Right lobe of liver (tissue), 6 donors: ENCODE results near the gene NOS1AP. TPM values are rescaled to one million over a fixed set of nuclear protein-coding genes. Genes with fewer than 3 reads are reported as not detected.

Source experiments
- ATAC-seq, 4 donors: fragments of 200-7000 bp; cut with Tn5 transposase; one replicate each; pipeline ENCODE4 v1.9.1; 2020; ENCODE audit warnings: mild to moderate bottlenecking in 4 of 4, moderate library complexity in 4 of 4
- DNase-seq, 3 donors: peaks; one replicate each; pipeline ENCODE4 v3.0.0-alpha.2; 2020
- H3K27ac ChIP-seq, 3 donors: fragments of 200-600 bp; one replicate each; pipeline ENCODE4 v1.8.0; 2022
- H3K27me3 ChIP-seq, 2 donors: fragments of 200-600 bp; one replicate each; pipeline ENCODE4 v1.8.0; 2022
- H3K36me3 ChIP-seq, 4 donors: fragments of 200-600 bp; sonication (generic) in 1 of 4; one replicate each; pipeline versions ENCODE4 v1.5.1 to v1.8.0; 2017 to 2022; ENCODE audit warnings: control low read depth in 1 of 4
- H3K4me1 ChIP-seq, 4 donors: fragments of 200-600 bp; sonication (generic) in 1 of 4; one replicate each; pipeline versions ENCODE4 v1.5.1 to v1.8.0; 2017 to 2022; ENCODE audit warnings: control low read depth in 1 of 4
- H3K4me3 ChIP-seq, 3 donors: fragments of 200-600 bp; one replicate each; pipeline ENCODE4 v1.8.0; 2022
- H3K9me3 ChIP-seq, 4 donors: fragments of 200-600 bp; sonication (generic) in 1 of 4; one replicate each; pipeline versions ENCODE4 v1.5.1 to v1.8.0; 2017 to 2022; ENCODE audit warnings: control low read depth in 1 of 4
- POLR2A ChIP-seq: fragments of 450-650 bp; IDR thresholded peaks from one replicate; pipeline ENCODE4 v1.6.1; 2017; ENCODE audit warnings: antibody characterized with exemption, mild to moderate bottlenecking
- WGBS: methylation state at CpG from one replicate; pipeline ENCODE4 v1.1.6; 2018; ENCODE audit warnings: low coverage, low lambda C conversion rate; ENCODE audit not compliant: insufficient coverage; ENCODE audit errors: missing lambda C conversion rate; 5-methylcytosine and 5-hydroxymethylcytosine counted together
- intact Hi-C, 2 donors: fragments of 100-400 bp; cut with DNase I; formaldehyde crosslinking; loops; one replicate each; pipeline versions ENCODE4 v1.11.2 to v1.14.1; 2022
- total RNA-seq, 6 experiments: library from RNA; depleted of rRNA in 2 of 6; stranded (reverse); fragments of >200 nt in 2 of 6; fragmentation: NEBNext Ultra II Directional in 3 of 6; extraction: Animal tissue kit (Norgen Biotek cat#: 25700) in 3 of 6; gene quantifications; one replicate each; pipeline versions ENCODE4 v1.1.0 to v1.2.4, GENCODE V29; 2016 to 2023
- TF ChIP-seq, protein P1 (sequence below), 4 donors: fragments of 200-600 bp in 3 of 4; fragments of 450-650 bp in 1 of 4; IDR thresholded peaks; one replicate each; pipeline versions ENCODE4 v1.5.1 to v1.8.0; 2016 to 2022; ENCODE audit warnings: antibody characterized with exemption in 4 of 4, mild to moderate bottlenecking in 2 of 4
- donor health status: DM: no; HTN: yes; CAD: no.
- donor health status: DM: no; HTN: no; CAD: no.
- donor health status: DM: no; HTN: no; CAD: no.
- donor health status: DM: no; HTN: yes; CAD: no.
- donor health status: DM: no; HTN: yes; CAD: no.

NOS1AP gene
- total RNA-seq, 6 experiments from 2014 or later, result 4.7 to 24.8 (median 11.6) TPM

DNA sequence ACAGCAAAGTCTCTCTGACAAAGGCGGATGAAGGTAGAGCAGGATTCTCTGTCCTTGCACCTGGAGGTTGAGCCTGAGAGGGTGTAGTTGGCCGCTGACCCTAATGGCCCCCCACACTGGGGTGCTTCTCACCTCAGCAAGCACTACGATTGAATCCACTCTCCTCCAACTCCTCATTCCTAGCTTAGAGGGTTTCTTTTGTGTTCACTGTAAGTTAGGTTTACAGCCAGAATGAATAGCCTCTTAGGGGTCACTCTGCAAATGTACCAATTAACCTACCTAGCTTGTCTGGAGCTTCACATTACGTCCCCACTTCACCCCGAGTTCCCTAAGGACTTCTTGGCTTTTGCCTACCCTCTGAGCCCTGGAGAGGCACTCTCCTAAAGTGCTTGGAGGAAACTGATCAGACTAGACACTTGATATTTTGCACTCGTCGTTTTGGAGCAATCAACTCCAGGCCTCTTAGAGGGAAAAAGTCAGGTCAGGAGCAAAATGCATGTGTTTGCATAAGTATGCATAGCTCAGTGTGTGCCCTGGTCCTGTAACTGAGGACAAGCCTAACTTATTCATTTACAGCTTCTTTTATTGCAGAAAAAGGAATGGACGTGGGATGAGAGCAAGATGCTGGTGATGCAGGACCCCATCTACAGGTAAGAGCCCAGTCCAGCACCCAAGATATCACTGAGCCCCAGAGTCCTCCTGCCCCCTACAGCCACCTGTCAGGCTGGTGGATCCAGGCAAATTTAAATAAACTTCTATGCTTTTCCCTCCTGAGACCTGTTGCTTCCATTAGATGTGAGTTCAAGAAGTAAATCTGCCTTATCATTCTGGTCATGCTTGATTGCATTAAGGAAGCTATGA, 230.8 kb downstream of the NOS1AP start:
- ATAC-seq, result no peak
- H3K4me3 ChIP-seq, result no peak overlapping the region
- WGBS, result 81% methylated on average over 4 of the region's 8 CpGs

DNA sequence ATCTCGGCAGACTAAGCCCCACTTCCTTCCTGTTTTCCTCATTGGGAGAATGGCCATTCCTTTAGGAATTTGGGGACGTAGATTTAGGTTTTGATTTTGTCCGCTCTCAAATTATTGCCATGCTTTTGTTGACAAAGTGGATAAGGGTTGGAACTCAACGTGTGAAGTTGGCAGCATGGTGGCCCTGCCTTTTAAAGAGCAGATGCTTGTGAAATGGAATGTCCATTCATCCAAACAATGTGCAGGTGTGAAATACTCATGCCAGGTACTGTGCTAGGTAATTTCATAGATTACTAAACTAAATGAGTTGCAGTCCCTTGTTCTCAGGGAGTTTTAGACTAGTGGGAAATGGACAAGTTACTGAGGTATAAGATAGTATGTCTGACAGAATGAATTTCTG, 232.2 kb downstream of the NOS1AP start:
- Histone ChIP-seq H3K36me3 (no peaks in the 10 kb centered on the region), H3K27ac (no peak overlapping the region), H3K9me3 (no peaks in the 10 kb centered on the region), H3K4me3 (no peak overlapping the region), H3K27me3 (no peaks in the 10 kb centered on the region), H3K4me1 (peaks cover 0 to 16% (median 5%) of the 10 kb centered on the region in 4 donors)
- no peak for DNase-seq
- intact Hi-C loops, result loop anchor here in 1 of 2 donors (10.0 kb wide), 1 partner anchor 357 kb away; no protein-coding TSS in a partner anchor
- no peak for TF ChIP-seq POLR2A
- TF ChIP-seq, protein P1, sequence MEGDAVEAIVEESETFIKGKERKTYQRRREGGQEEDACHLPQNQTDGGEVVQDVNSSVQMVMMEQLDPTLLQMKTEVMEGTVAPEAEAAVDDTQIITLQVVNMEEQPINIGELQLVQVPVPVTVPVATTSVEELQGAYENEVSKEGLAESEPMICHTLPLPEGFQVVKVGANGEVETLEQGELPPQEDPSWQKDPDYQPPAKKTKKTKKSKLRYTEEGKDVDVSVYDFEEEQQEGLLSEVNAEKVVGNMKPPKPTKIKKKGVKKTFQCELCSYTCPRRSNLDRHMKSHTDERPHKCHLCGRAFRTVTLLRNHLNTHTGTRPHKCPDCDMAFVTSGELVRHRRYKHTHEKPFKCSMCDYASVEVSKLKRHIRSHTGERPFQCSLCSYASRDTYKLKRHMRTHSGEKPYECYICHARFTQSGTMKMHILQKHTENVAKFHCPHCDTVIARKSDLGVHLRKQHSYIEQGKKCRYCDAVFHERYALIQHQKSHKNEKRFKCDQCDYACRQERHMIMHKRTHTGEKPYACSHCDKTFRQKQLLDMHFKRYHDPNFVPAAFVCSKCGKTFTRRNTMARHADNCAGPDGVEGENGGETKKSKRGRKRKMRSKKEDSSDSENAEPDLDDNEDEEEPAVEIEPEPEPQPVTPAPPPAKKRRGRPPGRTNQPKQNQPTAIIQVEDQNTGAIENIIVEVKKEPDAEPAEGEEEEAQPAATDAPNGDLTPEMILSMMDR (IDR thresholded peaks at IDR 0.05), result no peak
- 65% methylated on average over 4 of the region's 4 CpGs for WGBS
- ATAC-seq, result no peak

More for the DNA sequence above, 230.8 kb downstream of the NOS1AP start:
- TF ChIP-seq, protein P1 (IDR thresholded peaks at IDR 0.05), result no peak
- no peak for TF ChIP-seq POLR2A
- DNase-seq, result no peak
- intact Hi-C loops, result loop anchor here in 1 of 2 donors (10.0 kb wide), 1 partner anchor 355 kb away; no protein-coding TSS in a partner anchor
- H3K4me1 ChIP-seq, result peaks cover 0 to 10% (median under 1%) of the 10 kb centered on the region in 4 donors
- no peaks in the 10 kb centered on the region for H3K36me3 ChIP-seq
- H3K27me3 ChIP-seq, result no peaks in the 10 kb centered on the region
- H3K9me3 ChIP-seq, result no peaks in the 10 kb centered on the region
- H3K27ac ChIP-seq, result no peak overlapping the region

DNA sequence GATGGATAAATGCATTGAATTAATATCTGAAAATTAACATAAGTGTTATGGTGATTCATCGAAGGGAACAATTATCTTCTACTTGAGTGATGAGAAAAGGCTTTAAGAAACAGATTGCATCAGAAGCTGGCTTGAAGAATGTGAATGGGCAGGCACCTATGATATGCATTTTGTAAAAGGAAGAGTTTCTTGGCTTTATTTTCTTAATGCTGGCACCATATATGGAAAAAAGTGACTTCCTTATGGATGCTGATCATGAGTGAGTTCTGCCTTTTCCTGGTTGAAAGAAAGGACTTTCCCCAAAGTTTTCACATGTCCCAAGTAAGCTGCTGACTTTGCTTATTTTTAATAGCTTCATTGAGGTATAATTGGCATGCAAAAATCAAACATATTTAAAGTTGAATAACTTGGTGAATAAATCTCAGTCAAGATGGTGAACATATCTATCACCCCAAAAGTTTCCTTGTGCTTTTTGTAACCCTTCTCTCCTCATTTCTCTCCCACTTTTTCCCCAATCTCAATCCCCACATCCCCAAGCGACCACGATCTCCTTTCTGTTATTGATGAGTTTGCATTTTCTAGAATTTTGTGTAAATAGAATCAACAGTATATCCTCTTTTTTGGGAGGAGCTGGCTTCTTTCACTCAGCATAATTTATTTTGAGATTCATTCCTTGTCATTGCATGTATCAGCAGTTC, 233.0 kb downstream of the NOS1AP start:
- DNase-seq (no peak), ATAC-seq (no peak)
- Histone ChIP-seq H3K27ac (no peak overlapping the region), H3K36me3 (no peaks in the 10 kb centered on the region), H3K9me3 (no peaks in the 10 kb centered on the region), H3K27me3 (no peaks in the 10 kb centered on the region), H3K4me3 (no peak overlapping the region), H3K4me1 (peaks cover 0 to 16% (median 5%) of the 10 kb centered on the region in 4 donors)
- TF ChIP-seq, protein P1 (IDR thresholded peaks at IDR 0.05), result no peak
- no peak for TF ChIP-seq POLR2A
- WGBS, result 88% methylated on average over 3 of the region's 3 CpGs
- intact Hi-C loops, result loop anchor here in 1 of 2 donors (10.0 kb wide), 1 partner anchor 358 kb away; no protein-coding TSS in a partner anchor

DNA sequence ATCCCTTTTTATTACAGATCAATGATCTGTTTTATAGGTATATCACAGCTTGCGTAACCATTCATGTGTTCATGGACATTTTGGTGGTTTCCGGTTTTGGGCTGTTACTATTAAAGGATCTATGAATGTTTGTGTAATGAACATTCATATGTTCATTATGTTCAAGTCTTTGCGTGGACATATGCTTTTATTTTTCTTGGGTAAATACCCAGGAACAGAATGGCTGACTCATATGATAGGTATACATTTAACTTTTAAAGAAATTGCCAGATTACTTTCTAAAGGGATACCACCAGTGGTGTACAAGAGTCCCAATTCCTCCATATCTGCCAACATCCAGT, 233.5 kb downstream of the NOS1AP start:
- ATAC-seq, result no peak
- H3K27me3 ChIP-seq, result no peaks in the 10 kb centered on the region
- 85% methylated on average over 3 of the region's 3 CpGs for WGBS
- no peak overlapping the region for H3K27ac ChIP-seq
- no peak for DNase-seq
- no peaks in the 10 kb centered on the region for H3K9me3 ChIP-seq
- H3K4me1 ChIP-seq, result peaks cover 0 to 16% (median 5%) of the 10 kb centered on the region in 4 donors
- H3K4me3 ChIP-seq, result no peak overlapping the region
- intact Hi-C loops, result loop anchor here in 1 of 2 donors (10.0 kb wide), 1 partner anchor 358 kb away; no protein-coding TSS in a partner anchor
- no peaks in the 10 kb centered on the region for H3K36me3 ChIP-seq
- TF ChIP-seq, protein P1 (IDR thresholded peaks at IDR 0.05), result no peak
- no peak for TF ChIP-seq POLR2A
